Measurements from ENCODE around the gene GH1. TPM values are rescaled to one million over a fixed set of nuclear protein-coding genes. Genes with fewer than 3 reads are reported as not detected.
"Not testable (repeated sequence)": the region's sequence is repeated elsewhere in the genome, so short reads cannot be mapped to it uniquely, and the experiment has no call there.

Gene GH1
- total RNA-seq, 1 experiment from 2014 or later: not detected

- intact Hi-C loops (cut with micrococcal nuclease); H3K79me2 ChIP-seq (ENCODE audit: insufficient read depth, low read length); POLR2A ChIA-PET; H3K27ac ChIP-seq (ENCODE audit: low read depth, low read length); DNase-seq (ENCODE audit: low read depth, low spot score); H3K36me3 ChIP-seq (ENCODE audit: control insufficient read depth in 1 of 2, insufficient read depth in 2 of 2, low read length in 2 of 2); H3K9me3 ChIP-seq (ENCODE audit: control insufficient read depth in 1 of 2, insufficient read depth in 1 of 2, low read depth in 1 of 2, low read length in 2 of 2); BruUV-seq (replicated peaks); H3K4me3 ChIP-seq (replicated peaks in 1 of 2; ENCODE audit: low read depth in 1 of 2, low read length in 2 of 2); H3K9me2 ChIP-seq (ENCODE audit: insufficient read depth); H3K9ac ChIP-seq (ENCODE audit: low read length); ATAC-seq; H3K4me2 ChIP-seq (ENCODE audit: low read length); H2AFZ ChIP-seq (ENCODE audit: low read depth, low read length, poor library complexity, severe bottlenecking); RAD21 ChIA-PET (ENCODE audit: low non-redundant PET in 1 of 2, low total read pairs in 2 of 2, uncharacterized antibody in 2 of 2, unreplicated experiment in 2 of 2); H4K20me1 ChIP-seq (ENCODE audit: insufficient read depth); H3K27me3 ChIP-seq (ENCODE audit: insufficient read depth, low read length); H3K4me1 ChIP-seq (ENCODE audit: control insufficient read depth in 1 of 2, insufficient read depth in 2 of 2, low read length in 2 of 2): not testable (repeated sequence)
- peak in 2 of 3 experiments; percentile 11; a peak in 1 of 6 replicates for TF ChIP-seq CTCF (IDR thresholded peaks at IDR 0.05 in 2 of 3, conservative IDR thresholded peaks at IDR 0.05 in 1 of 3; ENCODE audit: borderline replicate concordance in 1 of 3, insufficient read depth in 1 of 3, low read depth in 2 of 3, low read length in 2 of 3)
- CTCF ChIA-PET: interaction anchor here (0.6 to 1.5 kb wide), 7 partner anchors 11 to 1218 kb away, joined by 3 to 6 read pairs (median 5); no protein-coding TSS in a partner anchor
Measured at GRCh38 chr17:63881337-63881736, 37.3 kb downstream of the GH1 start.

GRCh38 chr17:63880706-63881105 lies 37.9 kb downstream of the GH1 start:
- Histone ChIP-seq H3K27me3 (ENCODE audit: insufficient read depth, low read length) (no peaks in the 10 kb centered on the region), H3K36me3 (ENCODE audit: control insufficient read depth in 1 of 2, insufficient read depth in 2 of 2, low read length in 2 of 2) (no peaks in the 10 kb centered on the region), H3K9me2 (ENCODE audit: insufficient read depth) (no peaks in the 10 kb centered on the region), H3K79me2 (ENCODE audit: insufficient read depth, low read length) (no peaks in the 10 kb centered on the region), H3K4me2 (ENCODE audit: low read length) (no peak overlapping the region), H3K27ac (ENCODE audit: low read depth, low read length) (no peak overlapping the region), H2AFZ (ENCODE audit: low read depth, low read length, poor library complexity, severe bottlenecking) (no peak overlapping the region), H3K4me1 (ENCODE audit: control insufficient read depth in 1 of 2, insufficient read depth in 2 of 2, low read length in 2 of 2) (peaks cover 0 to 7% of the 10 kb centered on the region in 2 experiments; a peak in 3 of 4 replicates), H3K9me3 (ENCODE audit: control insufficient read depth in 1 of 2, insufficient read depth in 1 of 2, low read depth in 1 of 2, low read length in 2 of 2) (no peaks in the 10 kb centered on the region), H3K4me3 (replicated peaks in 1 of 2; ENCODE audit: low read depth in 1 of 2, low read length in 2 of 2) (no peak overlapping the region), H4K20me1 (ENCODE audit: insufficient read depth) (no peaks in the 10 kb centered on the region), H3K9ac (ENCODE audit: low read length) (no peak overlapping the region)
- no TSS peak for BruUV-seq (replicated peaks)
- ChIA-PET CTCF (interaction anchor here (0.6 to 1.5 kb wide), 5 partner anchors 11 to 1218 kb away, joined by 3 to 6 read pairs (median 5); no protein-coding TSS in a partner anchor), POLR2A (no interaction called here), RAD21 (ENCODE audit: low non-redundant PET in 1 of 2, low total read pairs in 2 of 2, uncharacterized antibody in 2 of 2, unreplicated experiment in 2 of 2) (no interaction called here)
- ATAC-seq (no peak), DNase-seq (ENCODE audit: low read depth, low spot score) (no peak)
- intact Hi-C loops (cut with micrococcal nuclease): no loop called here
- TF ChIP-seq TCF7L2 (IDR thresholded peaks at IDR 0.05; ENCODE audit: borderline replicate concordance, extremely low read depth, insufficient read depth, insufficient read length) (no peak), POLR2AphosphoS5 (IDR thresholded peaks at IDR 0.05; ENCODE audit: low read depth, low read length) (no peak), EZH2 (IDR thresholded peaks at IDR 0.05) (no peak), FOSL1 (IDR thresholded peaks at IDR 0.05; ENCODE audit: low read depth) (no peak), CBX3 (IDR thresholded peaks at IDR 0.05; ENCODE audit: low read depth) (no peak), REST (IDR thresholded peaks at IDR 0.05; ENCODE audit: low read depth) (no peak), ATF3 (IDR thresholded peaks at IDR 0.05) (no peak), RAD21 (IDR thresholded peaks at IDR 0.05; ENCODE audit: low read depth) (no peak), POLR2A (IDR thresholded peaks at IDR 0.05; ENCODE audit: borderline replicate concordance, extremely low read depth, insufficient read depth, insufficient read length) (no peak), ELF1 (IDR thresholded peaks at IDR 0.05; ENCODE audit: borderline replicate concordance, low read depth) (no peak), CEBPB (IDR thresholded peaks at IDR 0.05; ENCODE audit: low read depth) (no peak), ZBTB33 (IDR thresholded peaks at IDR 0.05; ENCODE audit: extremely low read depth, insufficient replicate concordance, low read length) (no peak)
